ENCODE measurements around the gene PDZD7. TPM values are rescaled to one million over a fixed set of nuclear protein-coding genes. Genes with fewer than 3 reads are reported as not detected.
A peak's percentile ranks its signal among the peaks of the same experiment; 100 is the strongest.

Gene PDZD7
- polyA plus RNA-seq, 1 donor from 2014 or later: 1.5 TPM

DNA sequence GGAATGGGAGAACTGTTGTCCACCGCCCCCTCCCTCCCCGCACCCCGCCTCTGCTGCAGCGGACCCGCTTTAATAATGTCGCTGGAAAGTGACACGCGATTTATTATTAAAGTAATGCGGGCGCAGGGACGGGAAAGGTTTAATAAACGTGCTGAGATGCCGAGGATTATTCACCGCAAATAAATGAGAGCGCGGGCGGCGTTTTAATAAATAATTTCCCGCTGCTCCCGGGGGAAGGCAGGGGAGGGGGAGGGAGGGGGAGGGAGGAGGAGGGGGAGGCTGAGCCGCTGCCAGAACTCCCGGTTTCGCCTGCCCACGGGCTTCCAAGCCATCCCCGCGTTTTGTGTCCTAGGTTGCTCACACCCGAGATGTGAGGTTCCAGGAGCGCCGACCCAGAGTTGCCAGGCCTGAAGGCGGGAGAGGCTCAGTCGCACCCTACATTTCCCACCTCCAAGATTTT lies 36.0 kb upstream of the PDZD7 start:
- TF ChIP-seq EP300 (conservative IDR thresholded peaks at IDR 0.05; ENCODE audit: poor library complexity, severe bottlenecking) (no peak), TAF1 (IDR thresholded peaks at IDR 0.05; ENCODE audit: low read depth) (no peak), SMC3 (conservative IDR thresholded peaks at IDR 0.05; ENCODE audit: poor library complexity) (no peak), RAD21 (conservative IDR thresholded peaks at IDR 0.05) (no peak), REST (IDR thresholded peaks at IDR 0.05; ENCODE audit: borderline replicate concordance) (no peak), MXI1 (conservative IDR thresholded peaks at IDR 0.05; ENCODE audit: poor library complexity, severe bottlenecking) (no peak), EZH2 (IDR thresholded peaks at IDR 0.05; ENCODE audit: borderline replicate concordance, insufficient read depth, low read length, poor library complexity, severe bottlenecking) (no peak), POLR2AphosphoS5 (IDR thresholded peaks at IDR 0.05) (no peak)
- TF ChIP-seq, protein P1, sequence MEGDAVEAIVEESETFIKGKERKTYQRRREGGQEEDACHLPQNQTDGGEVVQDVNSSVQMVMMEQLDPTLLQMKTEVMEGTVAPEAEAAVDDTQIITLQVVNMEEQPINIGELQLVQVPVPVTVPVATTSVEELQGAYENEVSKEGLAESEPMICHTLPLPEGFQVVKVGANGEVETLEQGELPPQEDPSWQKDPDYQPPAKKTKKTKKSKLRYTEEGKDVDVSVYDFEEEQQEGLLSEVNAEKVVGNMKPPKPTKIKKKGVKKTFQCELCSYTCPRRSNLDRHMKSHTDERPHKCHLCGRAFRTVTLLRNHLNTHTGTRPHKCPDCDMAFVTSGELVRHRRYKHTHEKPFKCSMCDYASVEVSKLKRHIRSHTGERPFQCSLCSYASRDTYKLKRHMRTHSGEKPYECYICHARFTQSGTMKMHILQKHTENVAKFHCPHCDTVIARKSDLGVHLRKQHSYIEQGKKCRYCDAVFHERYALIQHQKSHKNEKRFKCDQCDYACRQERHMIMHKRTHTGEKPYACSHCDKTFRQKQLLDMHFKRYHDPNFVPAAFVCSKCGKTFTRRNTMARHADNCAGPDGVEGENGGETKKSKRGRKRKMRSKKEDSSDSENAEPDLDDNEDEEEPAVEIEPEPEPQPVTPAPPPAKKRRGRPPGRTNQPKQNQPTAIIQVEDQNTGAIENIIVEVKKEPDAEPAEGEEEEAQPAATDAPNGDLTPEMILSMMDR (IDR thresholded peaks at IDR 0.05; ENCODE audit: poor library complexity, severe bottlenecking): no peak
- Histone ChIP-seq H3K9ac (ENCODE audit: low read length) (no peak overlapping the region), H4K20me1 (ENCODE audit: insufficient read depth) (no peaks in the 10 kb centered on the region), H3F3A (ENCODE audit: insufficient read depth, low read length, poor library complexity, severe bottlenecking) (no peaks in the 10 kb centered on the region), H3K9me2 (ENCODE audit: insufficient read depth, low read length) (no peaks in the 10 kb centered on the region), H3K36me3 (ENCODE audit: insufficient read depth, low read length) (no peaks in the 10 kb centered on the region), H3K9me3 (ENCODE audit: low read length) (no peaks in the 10 kb centered on the region), H3K27me3 (ENCODE audit: insufficient read depth, low read depth, low read length) (peaks cover 73% of the 10 kb centered on the region), H3K4me2 (ENCODE audit: low read length) (peak overlapping the region; percentile 61), H3K79me2 (replicated peaks; ENCODE audit: insufficient read depth, low read length) (no peaks in the 10 kb centered on the region), H3K4me3 (ENCODE audit: low read length) (peak overlapping the region; percentile 66), H2AFZ (ENCODE audit: low read depth, low read length) (no peak overlapping the region), H3K27ac (ENCODE audit: low read length) (no peak overlapping the region)

DNA sequence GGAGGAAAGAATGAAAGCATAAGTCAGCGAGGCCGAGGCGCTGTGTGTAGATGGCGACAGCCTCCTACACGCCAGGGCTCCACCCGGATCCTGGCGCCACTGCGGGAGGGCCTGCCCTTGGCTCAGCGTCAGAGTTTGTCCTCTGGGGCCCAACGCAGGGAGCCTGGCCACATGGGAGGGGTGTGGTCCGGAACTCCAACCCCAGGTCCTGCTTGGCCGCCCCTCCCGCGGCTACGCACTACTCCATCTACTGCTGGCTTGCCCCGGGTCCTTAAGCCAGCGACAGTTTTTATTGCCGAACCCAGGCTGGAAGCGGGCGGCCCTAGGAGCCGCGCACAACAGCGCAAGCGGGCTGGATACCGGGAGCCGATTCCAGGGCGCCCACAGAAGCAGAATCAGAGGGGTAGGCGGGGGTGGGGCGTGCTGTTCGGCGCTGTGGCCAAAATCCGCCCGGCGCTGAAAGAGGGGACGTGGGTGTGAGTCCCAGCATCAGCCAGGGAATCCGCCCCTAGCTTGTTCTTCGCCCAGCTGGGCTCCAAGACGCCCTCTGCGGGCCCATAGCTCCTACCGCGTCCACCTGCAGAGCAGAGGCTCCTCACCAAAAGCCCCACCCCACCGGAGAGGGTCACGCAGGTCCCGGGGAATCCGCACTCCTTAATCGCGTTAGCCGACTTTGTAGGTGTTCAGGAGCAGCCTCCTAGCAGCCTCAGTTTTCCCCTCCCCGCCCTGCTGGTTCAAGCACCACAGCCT lies 35.4 kb upstream of the PDZD7 start:
- Histone ChIP-seq H3K9me3 (ENCODE audit: low read length) (no peaks in the 10 kb centered on the region), H3F3A (ENCODE audit: insufficient read depth, low read length, poor library complexity, severe bottlenecking) (peaks cover 3% of the 10 kb centered on the region), H3K27ac (ENCODE audit: low read length) (no peak overlapping the region), H3K36me3 (ENCODE audit: insufficient read depth, low read length) (no peaks in the 10 kb centered on the region), H3K9ac (ENCODE audit: low read length) (no peak overlapping the region), H2AFZ (ENCODE audit: low read depth, low read length) (no peak overlapping the region), H3K4me2 (ENCODE audit: low read length) (no peak overlapping the region), H3K27me3 (ENCODE audit: insufficient read depth, low read depth, low read length) (peaks cover 73% of the 10 kb centered on the region), H3K79me2 (replicated peaks; ENCODE audit: insufficient read depth, low read length) (no peaks in the 10 kb centered on the region), H3K9me2 (ENCODE audit: insufficient read depth, low read length) (no peaks in the 10 kb centered on the region), H3K4me3 (ENCODE audit: low read length) (peak overlapping the region; percentile 66), H4K20me1 (ENCODE audit: insufficient read depth) (no peaks in the 10 kb centered on the region)
- TF ChIP-seq, protein P1 (IDR thresholded peaks at IDR 0.05; ENCODE audit: poor library complexity, severe bottlenecking): peak; percentile 41
- no peak for TF ChIP-seq SMC3 (conservative IDR thresholded peaks at IDR 0.05; ENCODE audit: poor library complexity)

Measured in neural cell (in vitro differentiated cells).